Measurements from ENCODE around the gene ARHGAP11A.

The ARHGAP11A gene

DNA sequence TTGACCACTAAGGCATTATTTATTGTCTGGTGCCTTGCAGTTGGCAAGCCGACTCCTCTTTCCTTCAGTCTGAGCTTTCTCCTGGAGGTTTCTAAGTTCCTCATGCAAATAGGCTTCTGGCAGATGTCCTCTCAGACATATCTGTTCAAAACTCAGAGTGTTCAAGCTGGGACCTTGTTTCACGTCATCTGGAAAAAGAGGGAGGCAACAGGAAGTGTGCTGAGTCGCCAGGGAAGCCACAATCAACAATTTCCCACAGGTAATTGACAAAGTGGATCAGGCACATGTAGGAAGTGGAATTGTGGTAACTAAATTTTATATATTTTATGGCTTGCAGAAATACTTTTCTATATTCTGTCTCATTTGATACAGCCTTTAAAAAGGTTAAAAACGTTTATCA, 40.8 kb downstream of the ARHGAP11A start:
- no peak for DNase-seq

DNA sequence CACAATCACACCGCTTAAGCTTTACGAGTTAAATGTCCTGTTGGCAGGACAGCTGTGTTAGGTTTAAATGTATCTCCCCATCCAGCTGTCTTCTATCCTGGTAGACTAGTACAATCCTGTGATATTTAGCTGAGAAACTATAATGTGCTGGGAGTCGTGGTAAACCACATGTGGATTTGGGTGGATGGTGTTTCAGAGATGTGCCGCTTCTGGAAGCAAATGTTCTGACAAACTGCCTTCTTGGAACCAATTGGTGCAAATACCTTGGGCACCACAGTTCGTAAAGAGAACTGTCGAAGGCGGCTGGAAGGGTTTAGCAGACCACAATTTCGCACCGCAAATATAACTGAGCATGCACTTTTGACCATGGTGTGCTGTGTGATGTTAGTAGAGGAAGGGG, 41.2 kb downstream of the ARHGAP11A start:
- no peak for DNase-seq

DNA sequence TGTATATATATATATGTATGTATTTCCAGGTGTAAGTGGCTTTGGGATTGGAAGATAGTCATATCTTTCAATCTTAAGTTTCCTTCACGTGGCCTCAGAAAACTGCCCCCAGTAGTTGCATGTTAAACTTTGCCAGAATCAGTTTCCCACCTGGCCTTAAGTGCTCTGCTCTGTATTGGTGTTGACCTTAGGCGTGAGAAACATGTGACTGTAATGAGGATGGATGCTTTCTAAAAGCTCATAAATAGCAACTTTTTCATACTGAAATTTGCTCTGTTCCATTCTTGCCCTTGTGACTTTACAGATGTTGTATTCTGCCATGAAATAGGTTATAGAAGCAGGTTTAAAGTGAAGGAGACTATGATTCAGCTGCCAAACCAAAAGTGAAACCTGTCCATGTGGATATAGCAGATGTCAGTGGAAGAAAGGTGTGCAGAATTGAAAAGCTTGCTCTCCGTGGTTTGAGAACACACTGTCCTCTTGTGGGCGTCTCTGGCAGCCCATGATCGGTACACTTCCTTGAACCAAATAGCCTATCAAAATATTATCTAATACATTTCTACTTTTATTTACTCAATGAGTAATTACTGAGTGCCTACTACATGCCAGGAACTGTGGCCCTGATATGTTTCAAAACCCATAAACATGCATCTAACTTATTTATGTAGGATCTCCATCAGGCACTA, 42.0 kb downstream of the ARHGAP11A start:
- DNase-seq = no peak

DNA sequence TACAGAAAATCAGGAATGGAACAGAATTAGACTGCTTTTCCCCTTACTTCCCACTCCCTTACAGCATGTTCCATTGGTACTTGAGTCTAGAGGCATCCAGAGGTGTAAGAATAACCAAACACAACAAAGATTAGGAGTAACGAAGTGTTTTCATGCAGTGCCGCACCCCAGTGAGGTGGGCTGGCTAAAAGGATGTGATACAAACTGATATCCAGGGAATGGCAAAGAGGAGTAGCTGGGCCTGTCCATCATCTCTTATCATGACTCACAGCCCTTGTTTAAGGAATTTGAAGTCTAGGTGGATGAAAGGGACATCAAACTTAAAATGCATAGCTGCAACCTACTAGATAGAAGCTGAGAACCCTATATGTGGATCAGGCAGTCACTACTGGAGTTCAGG, 42.6 kb downstream of the ARHGAP11A start:
- DNase-seq = no peak

DNA sequence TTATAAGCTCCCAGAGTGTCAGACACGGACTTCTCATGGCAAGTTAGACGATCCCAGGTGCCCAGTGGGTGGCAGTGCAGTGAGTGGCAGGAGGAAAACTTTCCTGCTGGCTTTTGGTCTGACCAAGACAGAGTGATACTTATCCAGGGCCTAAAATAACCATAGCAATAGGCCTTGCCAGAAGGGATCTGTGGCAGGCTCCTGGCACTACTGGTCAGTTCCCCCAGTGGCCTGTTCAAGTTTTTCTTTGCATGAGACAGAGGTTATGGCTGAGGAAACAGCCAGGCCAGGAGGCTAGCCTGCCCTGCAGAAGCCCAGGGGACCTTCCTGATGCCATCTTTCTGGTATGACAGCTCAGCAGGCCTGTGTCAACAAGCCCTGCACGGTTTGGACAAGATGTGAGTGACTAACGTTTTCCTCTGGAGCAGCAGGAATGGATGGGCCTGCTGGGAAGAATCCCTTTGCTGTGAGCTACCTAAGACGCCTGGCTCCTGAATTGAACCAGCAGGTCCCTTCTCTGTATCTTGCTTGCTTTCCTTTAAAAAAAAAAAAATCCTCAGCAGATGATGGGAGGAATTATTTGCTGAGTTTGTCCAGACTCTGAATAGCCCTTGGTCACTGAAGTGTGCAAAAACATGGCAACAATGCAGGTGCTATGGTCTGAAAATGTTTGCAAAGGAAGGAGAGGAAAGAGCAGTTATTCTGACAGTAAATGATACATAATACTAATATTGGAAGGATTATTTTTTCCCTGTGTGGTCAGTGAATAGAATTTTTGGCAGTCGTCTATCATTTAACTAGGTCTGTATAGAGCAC, 44.2 kb downstream of the ARHGAP11A start:
- DNase-seq = no peak

DNA sequence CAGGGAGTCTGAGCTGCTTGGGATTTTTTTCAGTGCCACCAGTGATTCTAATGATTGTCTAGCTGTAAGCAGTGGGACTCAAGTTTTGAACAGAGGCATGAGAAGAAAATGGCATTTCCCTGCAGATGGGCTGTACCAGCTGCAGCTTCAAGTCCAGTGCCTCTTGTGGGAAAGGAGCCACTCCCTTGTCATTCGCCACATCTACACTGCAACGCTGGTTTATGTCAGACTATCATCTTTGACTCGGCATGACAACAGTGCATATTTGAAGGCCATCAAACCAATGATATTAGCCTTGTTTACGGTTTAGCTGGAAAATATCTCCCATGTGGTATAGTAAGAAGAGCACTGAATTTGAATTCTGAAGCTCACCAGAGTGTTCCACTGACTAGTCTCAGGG, 48.4 kb downstream of the ARHGAP11A start:
- DNase-seq = no peak

DNA sequence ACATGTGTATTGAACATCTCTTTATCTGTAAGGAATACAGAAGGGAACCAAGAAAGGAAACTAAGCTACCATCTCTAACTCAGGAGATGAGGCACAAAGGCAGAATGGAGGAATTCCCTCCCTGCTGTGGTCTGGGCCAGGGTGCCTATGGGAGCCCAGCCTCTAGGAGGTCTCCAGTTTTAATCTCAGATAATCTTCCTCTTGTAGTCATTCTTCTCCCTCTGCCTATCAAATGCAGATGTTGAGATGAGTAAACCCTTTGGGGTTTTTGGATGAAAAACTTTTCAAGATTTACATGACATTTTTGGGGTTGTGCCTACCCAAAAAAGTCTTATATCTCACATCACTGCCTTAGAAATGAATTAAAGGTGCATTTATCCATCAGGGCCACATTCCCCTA, 49.5 kb downstream of the ARHGAP11A start:
- DNase-seq = no peak

DNA sequence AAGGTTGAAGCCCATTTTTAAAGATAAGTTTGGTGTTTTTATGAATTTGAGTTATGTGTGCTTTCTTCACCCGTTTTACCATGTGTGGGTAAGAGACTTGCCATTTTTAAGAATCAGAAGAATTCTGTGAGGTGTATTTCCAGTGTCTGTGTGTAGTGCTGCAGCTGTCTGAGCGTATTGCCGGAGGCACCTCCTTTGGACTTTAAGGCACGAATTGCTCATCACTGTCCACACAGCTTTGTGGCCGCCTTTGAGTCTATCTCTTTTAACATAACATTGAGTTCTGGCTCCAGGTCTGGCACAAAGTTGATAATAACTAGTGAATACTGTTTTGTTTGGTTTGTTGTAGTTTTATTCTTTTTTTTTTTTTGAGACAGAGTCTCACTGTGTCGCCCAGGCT, 52.0 kb downstream of the ARHGAP11A start:
- DNase-seq = no peak

DNA sequence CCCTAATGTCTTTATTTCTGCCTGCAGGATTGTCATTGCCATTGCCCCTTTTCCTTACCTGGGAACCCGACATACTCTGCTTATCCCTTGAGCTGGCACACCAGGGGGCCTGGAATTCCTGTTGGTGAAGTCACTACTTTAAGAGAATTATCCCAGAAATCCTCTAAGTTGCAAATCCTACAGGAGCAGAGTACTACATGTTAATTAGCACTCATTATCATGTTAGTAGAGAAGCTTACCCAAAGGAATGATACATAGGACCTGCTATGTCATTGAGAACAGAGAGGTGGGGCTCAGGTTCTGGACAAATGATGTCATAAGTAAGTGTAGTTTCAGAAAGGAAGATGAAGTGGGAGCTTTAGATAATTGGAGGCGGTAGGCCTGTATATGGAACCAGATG, 53.6 kb downstream of the ARHGAP11A start:
- no peak for DNase-seq

DNA sequence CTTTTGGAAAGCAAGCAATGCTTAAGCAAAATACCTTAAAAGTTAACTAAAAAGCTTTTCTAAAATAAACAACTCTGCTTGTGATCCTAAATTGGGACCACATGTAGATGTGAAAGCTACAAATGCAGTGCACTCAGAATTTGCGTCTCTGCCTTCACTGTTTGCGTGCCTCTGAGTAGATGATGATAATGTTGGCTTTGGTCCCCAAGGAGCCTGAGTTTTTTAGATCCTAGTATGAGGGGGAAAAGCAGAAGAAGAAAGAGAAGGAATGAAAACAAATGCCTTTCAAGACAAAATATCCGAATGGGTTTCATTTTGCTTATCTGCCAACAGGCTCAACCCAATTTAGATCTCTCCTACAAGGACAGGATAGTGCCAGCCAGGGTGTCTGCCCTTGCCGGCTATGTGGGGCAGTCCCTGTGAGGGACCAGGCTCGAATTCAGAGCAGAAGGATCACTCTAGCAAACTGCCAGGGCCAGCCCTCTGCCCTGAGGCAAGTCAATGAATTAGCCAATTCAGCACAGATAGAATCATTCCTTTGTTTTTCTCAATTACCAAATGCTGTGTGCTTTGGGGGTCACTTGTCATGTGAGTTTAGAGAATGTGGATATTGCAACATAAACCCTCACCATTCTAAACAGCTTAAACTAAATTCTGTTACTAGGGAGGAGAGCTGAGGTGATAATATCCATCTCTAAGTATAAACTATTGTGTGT, 54.8 kb downstream of the ARHGAP11A start:
- DNase-seq = peak; percentile 77 to 87

DNA sequence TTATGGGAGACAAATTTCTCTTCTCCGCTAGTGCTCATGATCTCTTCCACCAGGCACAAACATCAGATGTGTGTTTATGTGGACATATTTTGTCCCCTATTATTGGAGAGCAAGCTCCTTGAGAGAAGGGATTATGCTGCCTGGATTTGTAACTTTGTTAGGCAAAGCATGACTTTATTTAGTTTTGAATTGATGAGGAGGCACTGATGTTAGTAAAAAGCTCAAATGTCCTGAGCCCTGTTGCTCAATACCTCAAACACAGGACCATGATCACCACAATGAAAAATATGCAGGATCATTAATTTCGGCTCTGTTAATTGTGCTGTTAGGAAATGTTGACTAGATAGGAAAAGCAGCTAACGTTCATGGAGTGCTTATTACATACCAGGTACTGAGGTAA, 55.3 kb downstream of the ARHGAP11A start:
- DNase-seq = no peak

DNA sequence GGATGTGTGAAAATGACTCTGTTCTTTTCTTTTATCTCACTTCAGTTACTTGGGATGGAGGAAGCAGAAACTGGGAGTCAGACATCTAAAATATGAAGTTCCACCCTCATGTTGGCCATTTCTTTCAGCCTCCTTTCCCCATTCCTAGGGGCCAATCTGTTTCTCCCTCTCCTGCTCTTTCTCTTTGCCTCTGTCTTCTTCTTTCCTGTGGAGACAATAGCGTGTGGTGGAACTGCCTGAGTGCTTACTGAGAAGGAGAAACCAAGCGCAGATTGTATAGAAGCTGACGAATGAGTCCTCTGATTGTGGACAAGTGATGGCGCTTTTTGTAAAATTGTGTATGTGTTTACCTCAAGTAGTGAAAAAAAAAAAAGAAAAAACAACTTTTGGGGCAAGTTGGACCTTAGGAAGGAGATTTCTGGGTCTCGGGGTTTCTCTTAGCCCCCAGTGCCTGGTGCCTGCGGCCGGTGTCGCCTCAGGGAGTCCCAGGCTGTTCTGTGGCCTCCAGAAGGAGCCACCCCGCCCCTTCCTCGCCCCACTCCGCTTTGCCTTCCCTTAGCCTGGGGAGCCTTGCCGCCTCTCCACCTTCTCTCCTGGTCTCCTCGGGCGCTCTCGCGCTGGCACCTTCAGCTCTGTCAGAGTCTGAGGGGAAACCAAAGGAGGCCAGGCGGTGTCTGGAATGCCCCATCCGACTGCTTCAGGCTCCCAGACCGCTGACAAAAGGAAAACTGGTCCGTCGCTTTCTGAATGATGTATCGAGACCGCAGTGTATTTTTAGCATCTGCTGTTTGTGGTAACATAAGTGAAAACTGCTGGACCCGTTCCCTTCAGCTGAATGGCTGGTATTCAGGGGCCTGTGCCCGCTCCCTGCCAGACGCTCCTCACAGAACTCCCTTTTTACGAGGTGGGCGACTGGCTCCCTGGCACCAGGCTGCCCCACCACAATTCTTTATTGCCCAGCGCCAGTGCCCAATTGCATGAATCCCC, 56.3 kb downstream of the ARHGAP11A start:
- DNase-seq = peak; percentile 49 to 64

DNA sequence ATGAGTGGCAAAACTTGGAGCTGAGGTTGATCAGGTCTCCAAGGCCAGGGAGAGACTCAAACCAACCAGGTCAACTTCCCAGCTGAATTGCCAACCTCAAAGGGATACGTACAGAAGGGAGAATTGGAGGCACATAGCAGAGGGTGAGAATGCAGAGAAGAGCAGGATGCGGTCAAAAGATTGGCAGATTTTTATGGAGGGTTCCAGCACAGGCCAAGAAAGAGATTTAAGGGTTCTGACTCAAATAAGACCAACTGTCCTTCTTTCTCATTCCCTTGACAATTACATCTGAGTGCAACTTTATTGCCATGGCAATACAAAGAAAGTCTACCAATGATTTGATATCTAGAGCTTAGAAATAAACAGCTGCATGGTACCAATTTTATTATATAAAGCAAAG, 59.4 kb downstream of the ARHGAP11A start:
- no peak for DNase-seq

DNA sequence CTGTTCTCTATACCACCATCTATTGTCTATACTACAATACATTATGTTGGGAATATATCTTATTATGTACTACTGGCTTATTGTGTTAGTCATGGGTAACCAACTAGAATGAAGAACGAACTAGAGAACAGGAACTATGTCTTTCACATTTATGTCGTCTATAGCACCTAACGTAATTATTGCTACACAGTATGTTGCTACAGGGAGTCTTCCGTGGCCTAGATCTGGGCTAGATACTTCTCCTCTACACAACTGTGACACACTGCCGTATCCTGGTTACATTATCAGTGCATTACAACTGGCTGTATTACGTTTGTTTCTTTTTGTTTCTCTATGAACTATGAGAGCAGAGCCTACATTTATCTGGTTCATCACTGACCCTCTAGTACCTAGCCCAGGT, 60.2 kb downstream of the ARHGAP11A start:
- no peak for DNase-seq

DNA sequence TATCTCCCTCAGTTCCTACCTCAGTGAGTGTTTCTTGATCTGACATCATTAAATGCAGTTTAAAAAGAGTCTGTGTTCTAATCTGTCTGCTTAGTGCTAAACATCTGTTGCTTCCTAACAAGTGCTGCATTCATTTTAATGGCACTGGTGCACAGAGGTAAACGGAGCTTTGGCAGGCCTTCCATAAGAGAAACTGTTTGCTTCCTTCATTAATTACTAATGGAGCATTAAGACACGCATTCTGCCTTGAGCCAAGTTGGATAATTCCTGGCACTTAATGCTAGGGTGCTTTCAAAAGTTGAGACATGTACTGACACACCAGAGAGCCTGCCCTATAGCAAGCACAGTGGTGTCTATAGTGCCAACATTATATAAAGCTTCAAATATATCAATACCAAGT, 60.9 kb downstream of the ARHGAP11A start:
- no peak for DNase-seq

DNA sequence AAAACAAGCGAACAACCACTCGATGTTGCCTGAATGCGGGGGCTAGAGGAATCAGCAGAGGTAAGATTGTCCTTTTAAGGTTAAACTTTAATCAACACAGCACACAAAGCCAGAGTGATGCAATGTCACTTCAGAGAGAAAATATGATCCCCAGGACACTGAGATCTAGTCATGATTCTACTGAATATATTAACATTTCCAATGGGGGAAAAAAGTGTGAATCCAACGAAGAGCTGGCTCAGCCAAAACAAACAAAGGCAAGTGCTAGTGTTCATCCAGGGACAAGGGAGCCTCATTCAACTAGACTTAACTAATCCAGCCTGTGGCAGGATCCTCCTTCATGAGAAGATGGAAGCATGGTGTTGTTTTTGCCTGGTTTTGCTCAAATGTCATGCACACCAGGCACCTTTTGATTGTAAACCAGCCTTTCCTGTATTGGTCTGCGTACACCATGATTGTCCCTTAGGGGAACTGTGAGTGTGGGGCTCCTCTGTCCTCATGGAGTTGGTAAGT, 62.0 kb downstream of the ARHGAP11A start:
- no peak for DNase-seq

DNA sequence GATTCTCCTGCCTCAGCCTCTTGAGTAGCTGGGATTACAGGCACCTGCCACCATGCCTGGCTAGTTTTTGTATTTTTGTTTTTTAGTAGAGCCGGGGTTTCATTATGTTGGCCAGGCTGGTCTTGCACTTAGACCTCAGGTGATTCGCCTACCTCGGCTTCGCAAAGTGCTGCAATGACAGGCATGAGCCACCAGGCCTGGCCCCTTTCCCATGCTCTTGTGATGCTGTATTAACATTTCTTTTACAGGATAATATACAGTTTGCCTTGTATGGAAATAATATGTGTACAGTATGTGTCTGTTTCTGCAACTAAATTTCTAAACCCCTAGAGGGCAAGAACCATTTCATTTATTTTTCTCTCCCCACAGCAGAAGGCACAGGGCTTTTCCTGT, 64.0 kb downstream of the ARHGAP11A start:
- no peak for DNase-seq

DNA sequence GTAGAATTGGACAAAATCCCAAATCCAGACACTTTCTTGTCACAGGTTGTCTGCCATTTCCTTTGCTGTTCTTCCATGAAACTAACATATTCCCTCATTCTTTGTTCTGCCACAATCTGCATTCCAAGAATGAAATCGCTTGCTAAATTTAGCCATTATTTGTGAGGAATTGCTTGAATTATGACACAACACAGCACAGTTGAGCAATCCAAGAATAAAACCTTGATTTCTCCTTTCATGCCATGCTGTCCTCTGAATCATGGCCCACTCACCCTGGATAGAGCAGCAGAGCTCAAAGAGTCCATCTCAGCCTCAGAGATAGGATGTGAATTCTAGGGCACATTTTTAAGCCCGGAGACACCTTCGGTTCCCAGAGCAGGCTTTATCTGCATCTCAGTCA, 67.3 kb downstream of the ARHGAP11A start:
- no peak for DNase-seq

DNA sequence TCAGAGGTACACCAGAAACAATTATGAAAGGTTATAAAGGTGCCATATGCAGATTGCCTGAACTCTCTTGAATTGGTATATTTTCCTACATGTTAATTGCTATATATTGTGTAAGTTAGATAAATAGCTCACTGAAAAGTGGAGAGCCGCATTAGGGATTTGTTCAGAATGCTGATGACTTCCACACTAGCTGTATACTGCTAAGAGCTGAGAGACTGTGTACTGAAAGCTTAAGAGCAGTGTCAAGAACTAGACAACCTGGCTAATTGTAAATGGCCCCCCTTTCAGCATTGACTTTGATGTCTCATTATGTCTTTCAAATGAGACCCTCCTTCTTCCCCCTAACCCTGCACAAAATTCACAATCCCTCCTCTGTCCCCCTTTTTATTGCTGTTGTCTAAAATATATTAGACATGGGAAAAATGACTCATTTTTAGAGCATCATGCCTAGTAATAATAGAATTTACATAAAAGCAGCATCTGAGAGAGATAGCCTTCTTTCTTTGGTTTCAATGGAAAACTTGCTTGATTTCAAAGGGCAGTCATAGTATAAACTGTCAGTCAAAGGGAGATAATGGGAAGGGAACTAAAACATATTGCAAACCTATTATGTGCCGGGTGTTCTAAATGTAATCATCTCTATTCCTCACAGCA, 67.8 kb downstream of the ARHGAP11A start:
- DNase-seq = no peak

DNA sequence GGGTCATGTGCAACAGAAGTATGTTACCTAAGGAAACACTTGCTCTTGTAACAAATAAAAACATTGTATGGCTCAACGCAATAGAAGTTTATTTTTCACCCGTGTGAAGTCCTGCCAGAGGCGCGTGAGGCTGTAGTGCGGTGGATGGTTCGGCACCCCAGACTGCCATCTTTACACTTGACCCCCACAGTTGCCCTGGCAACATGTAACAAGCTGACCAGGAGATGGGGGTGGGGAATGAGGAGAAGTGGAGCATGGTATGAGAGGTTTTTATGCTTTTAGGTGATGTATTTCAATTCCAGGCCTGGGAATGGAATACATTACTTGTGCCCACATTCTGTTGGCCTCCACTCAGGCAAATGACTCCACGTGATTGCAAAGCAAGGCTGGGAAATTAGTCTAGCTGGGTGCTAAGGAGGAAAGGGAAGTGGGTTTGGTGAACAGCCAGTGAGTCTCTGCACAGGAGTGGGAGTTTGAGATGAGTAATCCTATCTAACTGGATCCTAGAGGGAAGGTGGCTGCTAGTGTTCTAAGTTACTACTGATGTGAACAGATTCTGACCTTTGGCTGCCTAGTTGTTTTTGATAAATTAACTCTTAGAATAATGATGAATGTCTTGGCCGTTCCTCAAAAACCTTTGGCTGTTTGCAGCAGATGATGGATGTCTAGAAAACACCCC, 68.7 kb downstream of the ARHGAP11A start:
- DNase-seq = no peak

DNA sequence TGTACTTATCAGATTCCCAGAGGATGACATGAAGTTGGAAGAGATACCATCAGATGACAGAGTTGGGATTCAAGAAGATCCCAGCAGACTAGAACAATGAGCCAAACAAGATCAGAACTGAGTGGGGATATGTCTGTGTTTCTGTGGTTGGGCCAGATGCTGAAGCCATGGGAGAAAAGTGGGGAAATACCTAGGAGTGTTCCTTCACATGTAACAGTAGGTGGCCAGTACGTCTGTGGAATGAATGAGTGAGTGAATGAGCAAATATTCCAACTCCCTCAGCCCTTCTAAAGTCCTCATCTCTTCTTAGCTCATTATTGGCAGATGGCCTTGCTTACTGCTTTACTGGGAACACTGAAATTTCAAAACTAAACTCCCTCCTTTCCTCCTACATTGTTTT, 70.3 kb downstream of the ARHGAP11A start:
- no peak for DNase-seq
